ENCODE data around the gene SERPINA1. TPM values are rescaled to one million over a fixed set of nuclear protein-coding genes. Genes with fewer than 3 reads are reported as not detected.

Gene SERPINA1
- total and polyA plus RNA-seq, 2 donors (not counting 1 experiment from before 2014, with no cell fraction given): 0.69 to 6.8 TPM

GRCh38 chr14:94367347-94368242, 20.8 kb downstream of the SERPINA1 start:
- H2AFZ ChIP-seq (ENCODE audit: insufficient read depth, low read depth, low read length, poor library complexity, severe bottlenecking): no peak overlapping the region
- no peak overlapping the region for H3K4me3 ChIP-seq (ENCODE audit: control extremely low read depth in 1 of 5, extremely low read depth in 1 of 5, insufficient read depth in 1 of 5, low read depth in 2 of 5, low read length in 4 of 5)
- H3K4me2 ChIP-seq (replicated peaks; ENCODE audit: low read depth, low read length, poor library complexity, severe bottlenecking): no peak overlapping the region
- DNase-seq (no peak), ATAC-seq (ENCODE audit: low read depth) (no peak)
- H3K27ac Mint-ChIP-seq: no peak overlapping the region
- H4K20me1 ChIP-seq (ENCODE audit: control insufficient read depth, insufficient read depth, low read length, poor library complexity, severe bottlenecking): no peaks in the 10 kb centered on the region
- ChIA-PET CTCF (no interaction called here), POLR2A (no interaction called here)
- no peaks in the 10 kb centered on the region for H3K79me2 ChIP-seq (ENCODE audit: control insufficient read depth, insufficient read depth, low read length)
- H3K36me3 ChIP-seq (replicated peaks in 1 of 2; ENCODE audit: control extremely low read depth in 1 of 2, control insufficient read depth in 1 of 2, extremely low read depth in 1 of 2, insufficient read depth in 2 of 2, low read length in 1 of 2): no peaks in the 10 kb centered on the region
- TF ChIP-seq EZH2 (IDR thresholded peaks at IDR 0.05; ENCODE audit: borderline replicate concordance, insufficient read depth, low read depth, low read length, poor library complexity, severe bottlenecking): no peak
- no peak for TF ChIP-seq CTCF (IDR thresholded peaks at IDR 0.05)
- no peak overlapping the region for H3K9ac ChIP-seq (ENCODE audit: low read length)
- H3K9me3 Mint-ChIP-seq (ENCODE audit: insufficient read depth): no peaks in the 10 kb centered on the region
- H3K4me1 Mint-ChIP-seq: no peaks in the 10 kb centered on the region
- no peak overlapping the region for H3K4me3 Mint-ChIP-seq
- intact Hi-C loops (cut with micrococcal nuclease): no loop called here
- H3K27me3 Mint-ChIP-seq: peaks cover 2% of the 10 kb centered on the region
- H3K9me3 ChIP-seq (ENCODE audit: control extremely low read depth in 1 of 3, control insufficient read depth in 2 of 3, insufficient read depth in 1 of 3, low read length in 2 of 3): peaks cover 0 to 3% (median 0%) of the 10 kb centered on the region in 3 donors
- no peaks in the 10 kb centered on the region for H3K4me1 ChIP-seq (ENCODE audit: control insufficient read depth in 2 of 2, insufficient read depth in 2 of 2, low read length in 2 of 2)
- no peaks in the 10 kb centered on the region for H3K27me3 ChIP-seq (replicated peaks in 1 of 4; ENCODE audit: control extremely low read depth in 1 of 4, control insufficient read depth in 3 of 4, insufficient read depth in 4 of 4, low read length in 3 of 4)
- no peak overlapping the region for H3K27ac ChIP-seq (ENCODE audit: low read length in 2 of 2)
- WGBS (ENCODE audit: insufficient coverage): 87% methylated on average over 9 of the region's 12 CpGs

All from B cell (primary cell).